SK-N-SH (cell line): ENCODE results near the gene VPS4B. TPM values are rescaled to one million over a fixed set of nuclear protein-coding genes. Genes with fewer than 3 reads are reported as not detected.

Experiments
- CTCF ChIA-PET: fragments of 300-600, 350-600 bp; formaldehyde crosslinking; extraction: SDS; loops from one replicate; lab custom pipeline; 2021; lab: Yijun Ruan, JAX
- POLR2A ChIA-PET: fragments of 350-600 bp; sonication (Branson Sonifier 250); formaldehyde crosslinking; extraction: SDS; loops from one replicate; lab custom pipeline; 2020; ENCODE audit warnings: antibody characterized with exemption, inconsistent platforms; lab: Yijun Ruan, JAX
- DNase-seq: peaks from one replicate; pipeline ENCODE4 v3.0.0; 2012
- H2AFZ ChIP-seq: fragments of 200-600 bp; sonication (generic); 2 replicates; pipeline ENCODE4 v1.8.1; 2016; ENCODE audit warnings: antibody characterized with exemption, mild to moderate bottlenecking, low read depth
- H3F3A ChIP-seq: fragments of 200-600 bp; sonication (generic); replicated peaks from 2 replicates; pipeline ENCODE3; 2016; ENCODE audit warnings: antibody characterized with exemption, mild to moderate bottlenecking; ENCODE audit not compliant: insufficient read depth
- H3K27ac ChIP-seq, 2 experiments: fragments of 200-500 bp in 1 of 2; fragments of 200-600 bp in 1 of 2; sonication (Bioruptor generic) in 1 of 2; sonication (generic), shearing (Covaris generic) in 1 of 2; 2 replicates each; pipeline versions ENCODE4 v1.5.1 to v1.6.1; 2014 to 2016; ENCODE audit warnings: low read depth in 2 of 2, inconsistent platforms in 1 of 2, low read length in 1 of 2, mild to moderate bottlenecking in 1 of 2, mixed read lengths in 1 of 2
- H3K27me3 ChIP-seq: fragments of 200-600 bp; sonication (generic), shearing (Covaris generic); 2 replicates; pipeline ENCODE4 v1.6.1; 2016; ENCODE audit warnings: mixed run types; ENCODE audit not compliant: insufficient read depth
- H3K36me3 ChIP-seq, 2 experiments: fragments of 200-500 bp in 1 of 2; fragments of 200-600 bp in 1 of 2; sonication (Bioruptor generic) in 1 of 2; sonication (generic) in 1 of 2; replicated peaks in 1 of 2; 2 replicates each; pipeline versions ENCODE3 to v1.5.1; 2014 to 2016; ENCODE audit warnings: low read length in 1 of 2, mild to moderate bottlenecking in 1 of 2; ENCODE audit not compliant: insufficient read depth in 2 of 2, control insufficient read depth in 1 of 2
- H3K4me1 ChIP-seq, 2 experiments: fragments of 200-500 bp in 1 of 2; fragments of 200-600 bp in 1 of 2; sonication (Bioruptor generic) in 1 of 2; sonication (generic), shearing (Covaris generic) in 1 of 2; 2 replicates each; pipeline versions ENCODE4 v1.5.1 to v1.6.1; 2014 to 2016; ENCODE audit warnings: low read depth in 1 of 2, low read length in 1 of 2, mixed run types in 1 of 2; ENCODE audit not compliant: insufficient read depth in 2 of 2, control insufficient read depth in 1 of 2
- H3K4me2 ChIP-seq: fragments of 200-600 bp; sonication (generic), shearing (Covaris generic); 2 replicates; pipeline ENCODE4 v1.6.1; 2017; ENCODE audit warnings: mixed run types
- H3K4me3 ChIP-seq, 2 experiments: fragments of 200-500 bp in 1 of 2; fragments of 200-600 bp in 1 of 2; sonication (Bioruptor generic) in 1 of 2; sonication (generic), shearing (Covaris generic) in 1 of 2; 2 replicates each; pipeline versions ENCODE4 v1.5.1 to v1.8.1; 2014 to 2016; ENCODE audit warnings: low read depth in 2 of 2, inconsistent platforms in 1 of 2, low read length in 1 of 2, mild to moderate bottlenecking in 1 of 2, mixed read lengths in 1 of 2, moderate library complexity in 1 of 2
- H3K79me2 ChIP-seq: fragments of 200-600 bp; sonication (generic); 2 replicates; pipeline ENCODE4 v1.8.1; 2017; ENCODE audit warnings: mild to moderate bottlenecking; ENCODE audit not compliant: insufficient read depth
- H3K9ac ChIP-seq: fragments of 200-600 bp; sonication (generic); 2 replicates; pipeline ENCODE4 v1.6.1; 2017; ENCODE audit warnings: mixed run types
- H3K9me2 ChIP-seq: fragments of 200-600 bp; sonication (generic); 2 replicates; pipeline ENCODE4 v1.6.1; 2017; ENCODE audit warnings: mixed run types
- H3K9me3 ChIP-seq: fragments of 200-600 bp; sonication (generic); 2 replicates; pipeline ENCODE4 v1.6.1; 2017; ENCODE audit warnings: mixed run types, mild to moderate bottlenecking, moderate library complexity
- H4K20me1 ChIP-seq: fragments of 200-600 bp; sonication (generic); 2 replicates; pipeline ENCODE4 v1.6.1; 2017; ENCODE audit warnings: mild to moderate bottlenecking, mixed run types; ENCODE audit not compliant: insufficient read depth
- CHD2 ChIP-seq: fragments of 150-350 bp; IDR thresholded peaks from 2 replicates; pipeline ENCODE4 v1.6.1; 2018; ENCODE audit warnings: low read length; ENCODE audit not compliant: partially characterized antibody
- ELF1 ChIP-seq: IDR thresholded peaks from 2 replicates; pipeline ENCODE4 v1.4.0; 2012
- EP300 ChIP-seq, 2 experiments: IDR thresholded peaks; 2 replicates each; pipeline versions ENCODE4 v1.4.0 to v1.6.1; 2012; ENCODE audit warnings: borderline replicate concordance in 1 of 2, low read depth in 1 of 2, low read length in 1 of 2
- EZH2phosphoT487 ChIP-seq: fragments of 200-600 bp; sonication (generic); IDR thresholded peaks from 2 replicates; pipeline ENCODE4 v1.6.1; 2017; ENCODE audit warnings: low read depth, mixed run types, mild to moderate bottlenecking, antibody characterized with exemption, moderate library complexity, borderline replicate concordance
- FOSL2 ChIP-seq: IDR thresholded peaks from 2 replicates; pipeline ENCODE4 v1.4.0; 2012; ENCODE audit warnings: low read depth, mild to moderate bottlenecking, moderate library complexity, borderline replicate concordance
- GATA2 ChIP-seq: sonication (generic); formaldehyde crosslinking; IDR thresholded peaks from 2 replicates; pipeline ENCODE4 v1.5.0; 2020; ENCODE audit warnings: mild to moderate bottlenecking, missing genetic modification reagents
- JUND ChIP-seq: IDR thresholded peaks from 2 replicates; pipeline ENCODE4 v1.4.0; 2012
- NFIC ChIP-seq: IDR thresholded peaks from 2 replicates; pipeline ENCODE4 v1.4.0; 2012; ENCODE audit warnings: borderline replicate concordance
- NRF1 ChIP-seq: IDR thresholded peaks from 2 replicates; pipeline ENCODE4 v1.6.1; 2012; ENCODE audit warnings: low read depth, mild to moderate bottlenecking, low read length
- POLR2AphosphoS5 ChIP-seq: IDR thresholded peaks from 2 replicates; pipeline ENCODE4 v1.6.1; 2012; ENCODE audit warnings: low read depth, low read length
- RAD21 ChIP-seq: IDR thresholded peaks from 2 replicates; pipeline ENCODE4 v1.6.1; 2012; ENCODE audit warnings: mild to moderate bottlenecking, low read length
- SIN3A ChIP-seq: IDR thresholded peaks from 2 replicates; pipeline ENCODE4 v1.6.1; 2012; ENCODE audit warnings: low read depth, mild to moderate bottlenecking, low read length, moderate library complexity, borderline replicate concordance
- SMC3 ChIP-seq: IDR thresholded peaks from 2 replicates; pipeline ENCODE4 v1.6.1; 2012; ENCODE audit warnings: low read depth, low read length, improper control_type of control experiment
- TEAD4 ChIP-seq: IDR thresholded peaks from 2 replicates; pipeline ENCODE4 v1.4.0; 2012; ENCODE audit warnings: mild to moderate bottlenecking, borderline replicate concordance; ENCODE audit not compliant: insufficient read depth
- WGBS: methylation state at CpG from one replicate; pipeline ENCODE4 v1.1.6; 2017; ENCODE audit warnings: low lambda C conversion rate; 5-methylcytosine and 5-hydroxymethylcytosine counted together
- polyA plus RNA-seq, 3 experiments: library from polyadenylated mRNA; depleted of rRNA; stranded (reverse); fragments of >200 nt; gene quantifications; 2 replicates each; pipeline ENCODE4 v1.2.3, GENCODE V29; 2012
- TF ChIP-seq, protein P1 (sequence below): fragments of 150-350 bp; IDR thresholded peaks from 2 replicates; pipeline ENCODE4 v1.6.1; 2016; ENCODE audit warnings: mild to moderate bottlenecking, low read depth, low read length
- TF ChIP-seq, protein P2 (sequence below): fragments of 200-600 bp; sonication (generic); IDR thresholded peaks from 2 replicates; pipeline ENCODE4 v1.6.1; 2017; ENCODE audit warnings: antibody characterized with exemption, mild to moderate bottlenecking, moderate library complexity
- TF ChIP-seq, protein P3 (sequence below): IDR thresholded peaks from 2 replicates; pipeline ENCODE4 v1.4.0; 2012; ENCODE audit warnings: low read depth, borderline replicate concordance
- TF ChIP-seq, protein P4 (sequence below): fragments of 150-350 bp; IDR thresholded peaks from 2 replicates; pipeline ENCODE4 v1.6.1; 2017; ENCODE audit warnings: antibody characterized with exemption, low read length, low read depth, borderline replicate concordance

The VPS4B gene
- polyA plus RNA-seq, 1 of the 3 experiments (the other 2 are of a cell fraction) = 15.0 TPM

DNA sequence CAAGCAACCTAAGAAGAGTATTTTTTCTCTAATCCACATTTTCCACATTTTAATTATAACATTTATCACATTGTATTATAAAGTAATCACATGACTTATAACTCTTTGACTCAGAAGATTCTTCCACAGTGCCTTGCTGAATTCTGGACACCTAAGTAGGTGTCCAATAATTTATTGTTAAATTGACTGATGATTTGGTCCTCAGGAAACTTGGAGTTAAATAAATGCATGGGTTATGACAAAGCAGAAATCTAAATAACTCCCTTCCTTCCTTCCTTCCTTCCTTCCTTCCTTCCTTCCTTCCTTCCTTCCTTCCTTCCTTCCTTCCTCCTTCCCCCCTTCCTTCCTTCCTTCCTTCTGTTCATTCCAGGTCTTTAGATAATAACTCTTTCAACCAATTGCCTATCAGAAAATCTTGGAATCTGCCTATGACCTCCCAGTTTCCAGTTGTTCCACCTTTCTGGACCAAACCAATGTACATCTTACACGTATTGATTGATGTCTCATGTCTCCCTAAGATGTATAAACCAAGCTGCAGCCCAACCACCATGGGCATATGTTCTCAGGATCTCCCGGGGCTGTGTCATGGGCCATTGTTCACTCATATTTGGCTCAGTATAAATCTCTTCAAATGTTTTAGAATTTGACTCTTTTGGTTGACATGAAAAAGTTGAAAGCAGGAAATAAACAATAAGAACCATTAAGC is 44.8 kb downstream of the VPS4B start:
- 70% methylated on average over 2 of the region's 2 CpGs for WGBS
- Histone ChIP-seq H3K36me3 (no peaks in the 10 kb centered on the region), H3K4me3 (no peak overlapping the region), H3F3A (peaks cover 20% of the 10 kb centered on the region), H3K4me1 (peaks cover 0 to 18% of the 10 kb centered on the region in 2 experiments; a peak in 1 of 4 replicates), H3K9ac (no peak overlapping the region), H2AFZ (no peak overlapping the region), H3K9me3 (no peaks in the 10 kb centered on the region), H3K9me2 (no peaks in the 10 kb centered on the region), H3K4me2 (no peak overlapping the region), H4K20me1 (no peaks in the 10 kb centered on the region), H3K79me2 (no peaks in the 10 kb centered on the region), H3K27me3 (no peaks in the 10 kb centered on the region), H3K27ac (no peak overlapping the region)
- POLR2A ChIA-PET = no interaction called here
- CTCF ChIA-PET = no interaction called here
- no peak for DNase-seq
- TF ChIP-seq, protein P1, sequence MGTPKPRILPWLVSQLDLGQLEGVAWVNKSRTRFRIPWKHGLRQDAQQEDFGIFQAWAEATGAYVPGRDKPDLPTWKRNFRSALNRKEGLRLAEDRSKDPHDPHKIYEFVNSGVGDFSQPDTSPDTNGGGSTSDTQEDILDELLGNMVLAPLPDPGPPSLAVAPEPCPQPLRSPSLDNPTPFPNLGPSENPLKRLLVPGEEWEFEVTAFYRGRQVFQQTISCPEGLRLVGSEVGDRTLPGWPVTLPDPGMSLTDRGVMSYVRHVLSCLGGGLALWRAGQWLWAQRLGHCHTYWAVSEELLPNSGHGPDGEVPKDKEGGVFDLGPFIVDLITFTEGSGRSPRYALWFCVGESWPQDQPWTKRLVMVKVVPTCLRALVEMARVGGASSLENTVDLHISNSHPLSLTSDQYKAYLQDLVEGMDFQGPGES = no peak
- TF ChIP-seq, protein P2, sequence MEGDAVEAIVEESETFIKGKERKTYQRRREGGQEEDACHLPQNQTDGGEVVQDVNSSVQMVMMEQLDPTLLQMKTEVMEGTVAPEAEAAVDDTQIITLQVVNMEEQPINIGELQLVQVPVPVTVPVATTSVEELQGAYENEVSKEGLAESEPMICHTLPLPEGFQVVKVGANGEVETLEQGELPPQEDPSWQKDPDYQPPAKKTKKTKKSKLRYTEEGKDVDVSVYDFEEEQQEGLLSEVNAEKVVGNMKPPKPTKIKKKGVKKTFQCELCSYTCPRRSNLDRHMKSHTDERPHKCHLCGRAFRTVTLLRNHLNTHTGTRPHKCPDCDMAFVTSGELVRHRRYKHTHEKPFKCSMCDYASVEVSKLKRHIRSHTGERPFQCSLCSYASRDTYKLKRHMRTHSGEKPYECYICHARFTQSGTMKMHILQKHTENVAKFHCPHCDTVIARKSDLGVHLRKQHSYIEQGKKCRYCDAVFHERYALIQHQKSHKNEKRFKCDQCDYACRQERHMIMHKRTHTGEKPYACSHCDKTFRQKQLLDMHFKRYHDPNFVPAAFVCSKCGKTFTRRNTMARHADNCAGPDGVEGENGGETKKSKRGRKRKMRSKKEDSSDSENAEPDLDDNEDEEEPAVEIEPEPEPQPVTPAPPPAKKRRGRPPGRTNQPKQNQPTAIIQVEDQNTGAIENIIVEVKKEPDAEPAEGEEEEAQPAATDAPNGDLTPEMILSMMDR = no peak
- TF ChIP-seq FOSL2 (no peak), NRF1 (no peak), SMC3 (no peak), POLR2AphosphoS5 (no peak), RAD21 (no peak), TEAD4 (no peak), SIN3A (no peak), GATA2 (no peak), EZH2phosphoT487 (no peak), CHD2 (no peak)

DNA sequence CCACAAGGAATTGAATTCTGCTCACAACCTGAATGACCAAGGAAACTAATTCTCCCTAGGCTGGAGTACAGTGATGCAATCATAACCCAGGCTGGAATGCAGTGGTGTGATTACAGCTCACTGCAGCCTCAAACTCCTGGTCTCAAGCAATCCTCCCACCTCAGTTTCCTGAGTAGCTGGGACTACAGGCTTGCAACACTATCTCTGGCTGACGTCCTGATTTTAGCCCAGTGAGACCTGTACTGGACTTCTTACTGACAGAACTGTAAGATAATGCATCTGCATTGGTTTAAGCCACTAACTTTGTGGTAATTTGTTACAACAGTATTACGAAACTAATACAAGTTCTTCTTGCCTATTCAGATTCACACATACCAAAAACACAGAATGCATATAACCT is 45.7 kb downstream of the VPS4B start:
- DNase-seq = no peak
- Histone ChIP-seq H3K9ac (no peak overlapping the region), H4K20me1 (no peaks in the 10 kb centered on the region), H3F3A (peaks cover 20% of the 10 kb centered on the region), H3K36me3 (no peaks in the 10 kb centered on the region), H3K4me3 (no peak overlapping the region), H2AFZ (no peak overlapping the region), H3K9me3 (no peaks in the 10 kb centered on the region), H3K27ac (no peak overlapping the region), H3K27me3 (no peaks in the 10 kb centered on the region), H3K4me1 (peaks cover 0 to 18% of the 10 kb centered on the region in 2 experiments; a peak in 1 of 4 replicates), H3K4me2 (no peak overlapping the region), H3K79me2 (no peaks in the 10 kb centered on the region), H3K9me2 (no peaks in the 10 kb centered on the region)
- CTCF ChIA-PET = interaction anchor here (1.2 kb wide), 1 partner anchor 11 kb away, joined by 3 read pairs; no protein-coding TSS in a partner anchor
- WGBS = 68% methylated on average over 2 of the region's 2 CpGs
- POLR2A ChIA-PET = no interaction called here
- TF ChIP-seq NFIC = no peak
- TF ChIP-seq RAD21 = no peak
- TF ChIP-seq SIN3A = no peak
- TF ChIP-seq, protein P3, sequence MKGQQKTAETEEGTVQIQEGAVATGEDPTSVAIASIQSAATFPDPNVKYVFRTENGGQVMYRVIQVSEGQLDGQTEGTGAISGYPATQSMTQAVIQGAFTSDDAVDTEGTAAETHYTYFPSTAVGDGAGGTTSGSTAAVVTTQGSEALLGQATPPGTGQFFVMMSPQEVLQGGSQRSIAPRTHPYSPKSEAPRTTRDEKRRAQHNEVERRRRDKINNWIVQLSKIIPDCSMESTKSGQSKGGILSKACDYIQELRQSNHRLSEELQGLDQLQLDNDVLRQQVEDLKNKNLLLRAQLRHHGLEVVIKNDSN = no peak
- TF ChIP-seq EP300 (IDR thresholded peaks at IDR 0.05; ENCODE audit: borderline replicate concordance in 1 of 2, low read depth in 1 of 2, low read length in 1 of 2) = no peak
- no peak for TF ChIP-seq JUND
- TF ChIP-seq CHD2 = no peak
- TF ChIP-seq, protein P2 = no peak
- TF ChIP-seq, protein P1 = no peak
- TF ChIP-seq, protein P4, sequence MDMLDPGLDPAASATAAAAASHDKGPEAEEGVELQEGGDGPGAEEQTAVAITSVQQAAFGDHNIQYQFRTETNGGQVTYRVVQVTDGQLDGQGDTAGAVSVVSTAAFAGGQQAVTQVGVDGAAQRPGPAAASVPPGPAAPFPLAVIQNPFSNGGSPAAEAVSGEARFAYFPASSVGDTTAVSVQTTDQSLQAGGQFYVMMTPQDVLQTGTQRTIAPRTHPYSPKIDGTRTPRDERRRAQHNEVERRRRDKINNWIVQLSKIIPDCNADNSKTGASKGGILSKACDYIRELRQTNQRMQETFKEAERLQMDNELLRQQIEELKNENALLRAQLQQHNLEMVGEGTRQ = no peak
- TF ChIP-seq ELF1 = no peak
